HepG2 (cell line): ENCODE data around the gene SCN8A. TPM values are rescaled to one million over a fixed set of nuclear protein-coding genes. Genes with fewer than 3 reads are reported as not detected.

Source experiments
- ATAC-seq: fragments of 200-7000 bp; cut with Tn5 transposase; 3 replicates; pipeline ENCODE4 v1.9.1; 2020; ENCODE audit warnings: mild to moderate bottlenecking, moderate library complexity
- BruUV-seq: library from RNA; stranded (reverse); fragments of 400-500 nt; replicated peaks from 2 replicates; lab custom pipeline; 2021; lab: Mats Ljungman, UMichigan
- CTCF ChIA-PET: fragments of 300-600 bp; formaldehyde crosslinking; extraction: SDS; loops from one replicate; lab custom pipeline; 2021; ENCODE audit warnings: low total read pairs, inconsistent platforms, low intra/inter-chr PET ratio; lab: Yijun Ruan, JAX
- POLR2A ChIA-PET: fragments of 350-600 bp; sonication (Branson Sonifier 250); formaldehyde crosslinking; loops from one replicate; lab custom pipeline; 2020; ENCODE audit warnings: antibody characterized with exemption, inconsistent platforms; lab: Yijun Ruan, JAX
- DNase-seq: peaks from one replicate; pipeline ENCODE4 v3.0.0-alpha.2; 2015; ENCODE audit warnings: low spot score
- FAIRE-seq: peaks from 3 replicates; lab custom pipeline; 2011; peaks lifted over from hg19 to GRCh38; lab: Jason Lieb, UNC
- H2AFZ ChIP-seq: one replicate; pipeline ENCODE4 v1.6.1; 2011; ENCODE audit warnings: low read length, inconsistent platforms
- H3K27ac ChIP-seq: fragments of 300-600 bp; 3 replicates; pipeline ENCODE4 v1.8.0; 2011; ENCODE audit warnings: mixed run types, mild to moderate bottlenecking, mixed read lengths, low read length, inconsistent platforms; ENCODE audit not compliant: insufficient read depth; ENCODE audit errors: extremely low read length
- H3K27me3 ChIP-seq, 2 experiments: fragments of 200-600 bp in 1 of 2; 2 replicates in 1 of 2; 3 replicates in 1 of 2; pipeline versions ENCODE4 v1.6.0 to v1.8.0; 2011; ENCODE audit warnings: low read length in 2 of 2, mild to moderate bottlenecking in 2 of 2, moderate library complexity in 2 of 2, inconsistent platforms in 1 of 2; ENCODE audit not compliant: insufficient read depth in 2 of 2, control insufficient read depth in 1 of 2
- H3K36me3 ChIP-seq, 2 experiments: fragments of 200-600 bp in 1 of 2; replicated peaks in 1 of 2; 2 replicates in 1 of 2; 3 replicates in 1 of 2; pipeline versions ENCODE4 v1.5.1 to v1.8.0; 2011; ENCODE audit warnings: low read length in 2 of 2, inconsistent platforms in 1 of 2; ENCODE audit not compliant: insufficient read depth in 2 of 2, control insufficient read depth in 1 of 2
- H3K4me1 ChIP-seq: 2 replicates; pipeline ENCODE4 v1.5.1; 2012; ENCODE audit warnings: low read length, inconsistent platforms; ENCODE audit not compliant: insufficient read depth
- H3K4me2 ChIP-seq: 2 replicates; pipeline ENCODE4 v1.6.0; 2011; ENCODE audit warnings: low read depth, low read length, inconsistent platforms
- H3K4me3 ChIP-seq, 3 experiments: fragments of 200-600 bp in 1 of 3; sonication (generic), shearing (Covaris generic) in 1 of 3; replicated peaks in 1 of 3; 2 replicates each; pipeline ENCODE4 v1.5.1; 2011 to 2016; ENCODE audit warnings: low read length in 3 of 3, inconsistent platforms in 2 of 3, low read depth in 2 of 3, mild to moderate bottlenecking in 2 of 3, control low read depth in 1 of 3, mixed read lengths in 1 of 3; ENCODE audit not compliant: insufficient read depth in 1 of 3
- H3K79me2 ChIP-seq: one replicate; pipeline ENCODE4 v1.6.1; 2011; ENCODE audit warnings: low read length, inconsistent platforms; ENCODE audit not compliant: insufficient read depth
- H3K9ac ChIP-seq: 2 replicates; pipeline ENCODE4 v1.6.0; 2011; ENCODE audit warnings: mild to moderate bottlenecking, low read depth, low read length, inconsistent platforms; ENCODE audit not compliant: insufficient read depth
- H3K9me3 ChIP-seq: 2 replicates; pipeline ENCODE4 v1.5.1; 2012; ENCODE audit warnings: mild to moderate bottlenecking, low read length
- H4K20me1 ChIP-seq: 2 replicates; pipeline ENCODE4 v1.6.0; 2011; ENCODE audit warnings: inconsistent platforms, mild to moderate bottlenecking, low read length, moderate library complexity; ENCODE audit not compliant: insufficient read depth
- AHDC1 ChIP-seq: sonication (generic); formaldehyde crosslinking; IDR thresholded peaks from 2 replicates; pipeline ENCODE4 v1.5.1; 2020; ENCODE audit warnings: mild to moderate bottlenecking, missing genetic modification reagents, borderline replicate concordance
- ATF5 ChIP-seq: sonication (generic); formaldehyde crosslinking; IDR thresholded peaks from 2 replicates; pipeline ENCODE4 v1.4.0; 2020; ENCODE audit warnings: mild to moderate bottlenecking, low read depth, missing genetic modification reagents
- MXD3 ChIP-seq: IDR thresholded peaks from 2 replicates; pipeline ENCODE4 v1.6.1; 2016; ENCODE audit warnings: mild to moderate bottlenecking, missing biosample characterization, missing genetic modification reagents
- PAXIP1 ChIP-seq: sonication (generic); formaldehyde crosslinking; conservative IDR thresholded peaks from 2 replicates; pipeline ENCODE4 v1.4.0; 2020; ENCODE audit warnings: mild to moderate bottlenecking, missing genetic modification reagents, moderate library complexity
- ZNF660 ChIP-seq: sonication (generic); formaldehyde crosslinking; IDR thresholded peaks from 2 replicates; pipeline ENCODE4 v1.5.1; 2020; ENCODE audit warnings: mild to moderate bottlenecking, low read depth, missing genetic modification reagents, borderline replicate concordance
- ZSCAN25 ChIP-seq: sonication (generic); formaldehyde crosslinking; IDR thresholded peaks from 2 replicates; pipeline ENCODE4 v1.8.0; 2022; ENCODE audit warnings: mild to moderate bottlenecking, missing genetic modification reagents
- ZSCAN31 ChIP-seq: sonication (generic); formaldehyde crosslinking; IDR thresholded peaks from 2 replicates; pipeline ENCODE4 v1.5.0; 2020; ENCODE audit warnings: low read depth, mild to moderate bottlenecking, missing genetic modification reagents
- WGBS: methylation state at CpG from one replicate; pipeline ENCODE4 v1.1.6; 2017; ENCODE audit warnings: low lambda C conversion rate; 5-methylcytosine and 5-hydroxymethylcytosine counted together
- in situ Hi-C: cut with HindIII; loops from 2 replicates; pipeline ENCODE4 v1.10.0; 2017; ENCODE audit warnings: low pct_unique_long_range_greater_than_20kb; ENCODE audit not compliant: extremely low pct_ligation_motif_present
- intact Hi-C: fragments of 100-400 bp; cut with micrococcal nuclease; formaldehyde crosslinking; loops from one replicate; pipeline ENCODE4 v1.10.0; 2022; ENCODE audit not compliant: unreplicated experiment
- polyA plus RNA-seq, 8 experiments: library from polyadenylated mRNA; depleted of rRNA in 3 of 8; stranded (reverse) in 7 of 8; unstranded in 1 of 8; fragments of >200 nt; fragmentation: Illumina TruSeq in 4 of 8; extraction: Trizol in 4 of 8; gene quantifications; 2 replicates each; pipeline versions ENCODE4 v1.2.1 to v1.2.3, GENCODE V29; 2011 to 2016; ENCODE audit warnings: low read depth in 4 of 8, missing spikeins in 1 of 8, mixed read lengths in 1 of 8; ENCODE audit not compliant: insufficient read depth in 1 of 8
- total RNA-seq, 5 experiments: library from RNA; depleted of rRNA; stranded (reverse); fragments of >200 nt; fragmentation: Illumina TruSeq; extraction: Trizol; gene quantifications; 2 replicates each; pipeline ENCODE4 v1.2.3, GENCODE V29; 2016; ENCODE audit warnings: low read depth in 1 of 5

SCN8A gene
- total and polyA plus RNA-seq, 2 of the 13 experiments (the other 11 are each of a cell fraction or from before 2014, with no cell fraction given), result 0.57 to 1.4 TPM

GRCh38 chr12:51827925-51828818, 237.1 kb downstream of the SCN8A start (continued):
- TF ChIP-seq MXD3 (CRISPR knock-in tag) (no peak), PAXIP1 (CRISPR knock-in tag) (no peak), ZSCAN25 (CRISPR knock-in tag) (no peak)

DNA sequence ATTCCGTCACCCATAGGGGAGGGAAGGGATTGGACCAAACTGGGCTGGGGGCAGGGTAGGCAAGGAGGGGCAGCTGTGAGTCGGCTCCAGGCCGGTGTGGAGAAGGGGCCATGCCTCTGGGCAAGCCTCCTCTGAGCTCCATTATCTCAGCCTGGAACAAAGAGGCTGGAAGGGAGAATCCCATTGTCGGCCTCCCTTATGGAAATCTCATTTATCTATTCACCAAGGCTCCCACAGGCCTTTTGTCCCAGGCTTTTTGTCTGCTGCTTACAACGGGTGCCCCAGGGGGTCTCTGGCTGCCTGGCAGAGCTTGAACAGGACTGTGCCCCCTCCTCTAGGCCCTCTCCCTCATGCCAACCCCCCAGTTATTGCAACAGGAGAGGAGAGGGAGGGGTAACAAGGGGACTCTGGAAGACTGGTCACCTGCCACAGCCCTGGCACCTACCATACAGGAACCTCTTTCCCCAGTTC, 238.0 kb downstream of the SCN8A start:
- intact Hi-C loops, result no loop called here
- no peak for ATAC-seq
- Histone ChIP-seq H3K4me3 (no peak overlapping the region), H3K9me3 (no peaks in the 10 kb centered on the region), H3K4me2 (no peak overlapping the region), H2AFZ (no peak overlapping the region), H3K79me2 (no peaks in the 10 kb centered on the region), H3K4me1 (peaks cover 14% of the 10 kb centered on the region), H3K27ac (no peak overlapping the region), H3K36me3 (no peaks in the 10 kb centered on the region), H3K27me3 (no peaks in the 10 kb centered on the region; a peak in 1 of 5 replicates), H4K20me1 (no peaks in the 10 kb centered on the region), H3K9ac (no peak overlapping the region)
- in situ Hi-C loops, result no loop called here
- no TSS peak for BruUV-seq
- DNase-seq, result no peak
- ChIA-PET CTCF (no interaction called here), POLR2A (no interaction called here)
- 56% methylated on average over 5 of the region's 5 CpGs for WGBS
- no peak for FAIRE-seq
- no peak for TF ChIP-seq ZSCAN31 (CRISPR knock-in tag)
- no peak for TF ChIP-seq AHDC1 (CRISPR knock-in tag)
- no peak for TF ChIP-seq ZNF660 (CRISPR knock-in tag)
- no peak for TF ChIP-seq ATF5
